CD4-positive, alpha-beta T cell treated with Interleukin-4 for 1 hour (primary cell): ENCODE data around the gene ABCF2.

Experiments used
- DNase-seq, 2 donors: peaks; one replicate each; pipeline ENCODE4 v3.0.0-alpha.2; 2020 to 2022

Gene ABCF2

DNA sequence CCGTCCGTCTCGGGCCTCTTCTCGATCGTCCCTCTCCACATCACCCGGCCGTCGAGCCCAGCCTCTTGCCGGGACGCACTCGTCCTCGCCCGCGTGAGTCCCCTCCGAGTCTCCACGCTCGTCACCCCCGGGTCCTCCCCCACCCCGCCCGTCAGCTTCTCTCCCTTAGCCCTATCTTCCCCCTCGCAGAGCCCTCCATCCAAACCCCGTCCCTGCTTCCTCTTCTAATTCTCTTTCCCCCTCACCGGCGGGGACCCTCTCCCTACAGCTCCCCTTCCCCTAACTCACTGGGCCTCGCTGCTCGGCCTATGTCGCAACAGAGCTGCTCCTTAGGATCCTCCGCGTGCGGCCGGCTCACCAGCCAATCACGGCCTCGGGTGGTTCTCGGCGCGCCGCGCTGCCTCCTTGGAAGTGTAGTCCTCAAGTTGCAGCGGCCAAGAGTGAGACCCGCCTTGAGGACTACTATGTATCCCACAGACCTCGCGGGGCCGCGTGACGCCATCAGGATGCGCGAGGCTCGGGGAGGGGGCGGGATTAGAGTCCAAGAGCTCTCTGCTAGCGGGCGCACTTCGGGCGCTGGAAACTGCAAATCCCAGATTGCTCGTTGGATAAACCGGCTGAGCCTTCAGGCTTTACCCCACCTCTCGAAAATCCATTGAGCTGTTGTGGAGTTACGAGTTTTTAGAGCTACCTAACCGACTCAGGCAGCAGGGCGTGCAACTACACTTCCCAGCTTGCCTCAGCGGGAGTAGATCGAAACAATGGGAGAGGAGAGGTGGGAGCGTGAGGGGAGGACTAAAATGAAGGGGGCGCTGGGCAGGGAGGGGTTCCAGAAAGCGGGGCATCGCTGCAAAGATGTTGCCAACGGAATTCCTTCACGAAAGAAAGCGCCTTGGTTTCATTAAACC, at the start of gene ABCF2:
TSS of gene ABCF2 (minus strand) at position 331 of the 908 bp plus-strand sequence. CDS start 747 bp downstream, outside the sequence.
- peak; percentile 96 to 97 for DNase-seq

GRCh38 chr7:151275813-151276577, 49.0 kb upstream of the ABCF2 start:
- peak in 1 of 2 donors; percentile 10 for DNase-seq

GRCh38 chr7:151274936-151275812, 48.2 kb upstream of the ABCF2 start:
- no peak for DNase-seq

DNA sequence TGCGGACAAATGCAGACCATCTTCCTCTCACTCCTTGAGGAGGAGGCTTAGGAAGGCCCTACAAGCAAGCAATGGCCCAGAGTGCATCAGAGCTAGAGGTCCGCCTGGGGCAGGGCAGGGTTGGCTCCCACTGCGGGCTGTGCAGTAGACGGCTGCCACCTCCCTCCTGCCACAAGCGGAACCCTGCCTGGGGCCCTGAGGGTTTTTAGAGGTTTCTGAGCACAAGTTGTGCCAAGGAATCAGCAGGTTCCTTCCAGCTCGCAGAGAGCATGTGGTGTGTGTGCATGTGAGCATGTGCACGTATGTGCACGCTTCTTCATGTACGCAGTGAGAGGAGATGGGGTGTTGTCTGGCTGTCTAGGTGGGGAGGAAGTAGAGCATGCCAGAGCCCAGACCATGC, 47.4 kb upstream of the ABCF2 start:
- no peak for DNase-seq

DNA sequence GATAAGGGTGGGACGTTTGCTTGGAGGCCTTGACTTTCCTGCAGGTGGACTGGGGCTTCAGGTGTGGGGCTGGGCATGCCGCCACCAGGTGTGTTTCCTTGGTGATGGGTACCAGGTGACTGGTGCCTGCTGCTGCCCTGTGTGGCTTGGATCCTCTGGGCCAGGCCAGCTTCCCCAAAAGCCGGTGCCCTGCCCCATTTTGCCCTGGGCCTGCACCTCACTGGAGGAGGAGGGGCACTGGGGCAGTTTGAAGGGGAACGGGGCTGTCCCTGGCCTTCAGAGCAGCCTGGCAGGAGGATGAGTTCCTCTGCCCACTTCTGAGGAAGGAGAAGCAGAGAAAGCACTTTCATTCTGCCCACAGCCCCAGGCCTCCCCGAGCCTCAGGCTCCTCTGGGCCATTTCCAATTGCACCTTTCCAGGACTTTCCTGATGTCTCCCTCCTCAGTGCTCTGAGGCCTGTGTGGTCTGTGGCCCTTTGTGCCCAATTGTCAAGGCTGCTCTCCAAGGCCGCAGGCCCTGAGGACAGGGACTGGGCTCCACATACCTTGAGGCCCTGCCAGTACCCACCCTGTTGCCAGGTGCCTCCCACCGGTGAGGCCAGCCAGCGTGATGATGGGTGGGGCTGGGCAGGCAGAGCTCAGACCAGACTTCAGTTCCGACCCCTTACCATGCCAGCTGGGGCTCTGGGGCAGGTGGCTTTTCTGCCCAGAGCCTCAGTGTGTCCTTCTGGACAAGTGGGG, 46.8 kb upstream of the ABCF2 start:
- peak in 1 of 2 donors; percentile 50 for DNase-seq

DNA sequence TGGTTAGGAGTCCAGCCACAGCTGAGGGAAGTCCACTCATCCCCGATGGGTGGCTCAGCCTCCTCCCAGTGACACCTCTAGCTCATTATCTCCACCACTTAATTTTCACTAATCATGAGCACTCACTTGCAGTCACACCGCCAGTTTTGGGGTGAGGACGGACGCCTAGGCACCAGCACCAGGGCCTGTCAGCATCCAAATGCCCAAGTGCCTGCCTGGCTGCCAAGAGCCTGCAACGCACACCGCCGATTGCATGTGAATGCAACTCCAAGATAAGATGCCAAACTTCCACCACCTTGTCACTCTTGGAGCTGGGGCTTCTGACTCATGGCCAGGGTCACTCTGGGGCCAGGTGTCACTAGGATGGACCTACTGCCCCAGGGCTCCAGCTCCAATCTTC, 45.9 kb upstream of the ABCF2 start:
- DNase-seq: no peak

DNA sequence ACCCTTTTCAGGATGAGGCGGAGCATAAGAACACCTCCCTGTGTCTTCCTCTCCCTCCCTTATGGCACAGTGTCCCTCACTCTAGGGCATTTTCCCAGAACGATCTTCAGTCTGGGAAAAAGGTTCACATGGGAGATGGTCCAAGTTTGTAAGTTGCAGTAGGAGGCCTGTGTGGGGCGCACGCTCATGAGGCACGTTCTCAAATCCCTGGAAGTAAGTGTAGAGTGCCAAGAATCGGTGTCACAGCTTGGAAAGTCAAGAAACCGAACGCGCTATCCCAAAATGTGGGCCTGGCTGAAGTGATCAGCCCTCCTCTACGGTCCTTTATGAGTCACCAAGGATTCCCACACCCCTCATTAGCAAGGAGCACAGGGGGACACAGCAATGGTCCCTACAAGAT, 45.4 kb upstream of the ABCF2 start:
- DNase-seq: no peak

DNA sequence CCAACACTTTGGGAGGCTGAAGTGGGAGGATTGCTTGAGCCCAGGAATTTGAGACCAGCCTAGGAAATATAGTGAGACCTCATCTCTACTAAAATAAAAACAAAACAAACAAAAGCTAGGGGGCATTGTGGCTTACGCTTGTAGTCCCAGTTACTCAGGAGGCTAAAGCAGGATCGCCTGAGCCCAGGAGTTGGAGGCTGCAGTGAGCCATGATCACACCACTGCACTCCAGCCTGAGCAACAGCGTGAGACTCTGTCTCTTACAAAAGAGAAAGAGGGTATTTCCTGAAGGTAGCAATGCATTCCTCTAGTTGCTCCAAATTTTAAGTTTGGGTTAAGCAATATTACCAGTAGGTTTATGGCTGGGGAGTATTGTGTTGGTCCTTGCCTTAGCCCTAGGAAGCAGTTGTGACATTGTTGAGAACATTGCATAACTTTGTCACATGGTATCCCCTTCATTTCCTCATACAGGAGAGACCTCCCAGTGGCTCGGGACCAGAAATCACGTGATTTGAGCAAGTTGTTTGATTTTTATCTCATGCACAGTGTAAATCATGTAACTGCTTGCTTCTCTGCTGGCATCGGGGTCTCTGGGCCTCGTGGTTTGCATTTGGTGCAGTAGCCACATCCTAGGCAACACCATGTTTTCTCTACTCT, 44.8 kb upstream of the ABCF2 start:
- peak; percentile 36 to 48 for DNase-seq

DNA sequence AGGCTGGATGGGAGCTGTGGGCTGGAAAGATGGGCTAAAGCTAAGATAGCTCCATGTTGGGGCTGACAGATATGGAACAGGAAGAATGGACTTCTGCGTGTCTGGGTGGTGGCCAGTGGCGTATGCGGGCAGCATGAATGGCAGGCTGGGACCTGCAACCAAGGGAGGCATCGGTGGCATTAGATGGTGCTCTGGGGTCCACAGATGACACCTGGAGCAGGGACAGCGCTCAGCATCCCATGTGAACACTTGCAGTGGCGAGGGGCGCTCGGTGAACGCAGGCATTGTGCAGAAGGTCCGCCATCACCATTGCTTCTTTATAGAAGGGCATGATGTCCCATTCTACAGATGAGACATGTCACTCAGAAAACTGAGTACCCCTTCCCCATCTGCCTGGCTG, 42.5 kb upstream of the ABCF2 start:
- DNase-seq: no peak

DNA sequence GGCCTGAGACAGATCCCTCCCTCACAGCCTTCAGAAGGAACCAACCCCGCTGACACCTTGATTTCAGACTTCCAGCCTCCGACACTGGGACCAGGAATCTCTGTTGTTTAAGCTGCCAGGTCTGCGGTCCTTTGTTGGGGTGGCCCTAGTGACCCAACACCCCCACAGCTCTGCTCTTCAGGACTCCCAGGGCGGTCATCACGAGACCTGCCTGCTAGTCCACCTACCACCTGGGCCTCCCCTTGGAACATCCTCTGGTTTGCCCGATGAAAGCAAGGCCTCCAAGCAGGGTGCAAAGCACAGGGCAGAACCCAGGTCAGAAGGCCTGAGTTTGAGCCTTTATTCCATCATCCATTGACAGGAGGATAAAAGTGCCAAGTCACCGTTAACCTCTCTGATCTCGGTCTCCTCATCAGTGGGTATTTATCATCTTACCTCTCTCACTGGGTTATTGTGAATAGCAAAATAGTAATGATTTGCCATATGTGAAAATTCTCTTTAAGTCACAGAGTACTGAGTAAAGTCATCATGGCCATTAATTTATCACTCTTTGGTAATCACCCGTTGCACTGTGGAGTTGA, 38.4 kb upstream of the ABCF2 start:
- DNase-seq: no peak

- DNase-seq: no peak
These were observed 37.6 kb upstream of the ABCF2 start for GRCh38 chr7:151264615-151265014.

- no peak for DNase-seq
These were observed 34.5 kb upstream of the ABCF2 start for GRCh38 chr7:151261529-151261928.

- DNase-seq: no peak
These were observed 33.9 kb upstream of the ABCF2 start for GRCh38 chr7:151260883-151261282.

DNA sequence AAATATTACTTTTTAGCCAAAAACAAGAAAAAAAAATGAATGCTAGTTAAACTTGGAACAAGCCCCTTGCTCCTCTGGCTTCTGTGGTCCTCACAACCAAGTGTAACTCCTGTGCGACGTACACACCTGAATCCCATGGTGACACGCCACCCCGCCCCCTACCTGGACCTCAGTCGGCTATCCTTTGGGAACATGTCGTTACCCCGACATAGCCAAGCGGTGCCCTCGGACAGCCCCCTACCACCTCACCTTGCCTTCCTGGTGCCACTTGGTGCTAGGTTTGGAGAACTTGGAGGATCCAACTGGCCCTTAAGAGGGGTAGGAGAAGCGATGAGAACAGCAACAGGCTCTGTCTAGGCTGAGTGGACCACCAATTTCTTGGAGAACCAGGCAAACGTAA, 33.5 kb upstream of the ABCF2 start:
- DNase-seq: no peak

GRCh38 chr7:151257990-151258389, 31.0 kb upstream of the ABCF2 start:
- no peak for DNase-seq

DNA sequence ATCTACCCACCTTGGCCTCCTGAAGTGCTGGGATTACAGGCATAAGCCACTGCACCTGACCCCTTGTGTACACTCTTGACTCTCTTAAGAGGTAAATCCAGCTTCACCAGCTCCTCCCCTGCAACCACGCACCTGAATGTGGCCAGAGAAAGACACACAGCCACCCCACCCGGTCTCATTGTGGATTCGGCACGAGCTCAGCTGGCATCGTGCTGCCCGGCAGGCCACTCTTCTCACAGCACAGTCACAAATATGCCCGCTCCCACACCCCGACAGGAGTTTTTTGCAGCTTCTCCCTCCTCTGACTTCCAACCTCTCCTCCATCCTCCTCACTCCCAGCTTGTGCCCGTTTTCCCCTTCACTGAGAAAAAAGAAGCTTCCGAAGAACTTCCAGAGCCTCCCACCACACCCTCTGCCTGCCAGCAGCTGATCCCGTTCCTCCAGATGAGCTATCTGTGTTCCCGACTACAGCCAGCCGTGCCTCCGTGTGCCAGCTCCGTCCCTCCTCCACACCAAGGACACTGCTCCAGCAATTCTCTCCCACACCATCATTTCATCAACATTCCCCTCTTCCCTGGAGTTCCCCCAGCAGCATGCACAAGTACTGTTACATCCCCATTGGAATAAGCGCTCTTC, 29.5 kb upstream of the ABCF2 start:
- DNase-seq: no peak

GRCh38 chr7:151255390-151255789, 28.4 kb upstream of the ABCF2 start:
- DNase-seq: no peak

- DNase-seq: no peak
These were observed 27.8 kb upstream of the ABCF2 start for GRCh38 chr7:151254851-151255250.

DNA sequence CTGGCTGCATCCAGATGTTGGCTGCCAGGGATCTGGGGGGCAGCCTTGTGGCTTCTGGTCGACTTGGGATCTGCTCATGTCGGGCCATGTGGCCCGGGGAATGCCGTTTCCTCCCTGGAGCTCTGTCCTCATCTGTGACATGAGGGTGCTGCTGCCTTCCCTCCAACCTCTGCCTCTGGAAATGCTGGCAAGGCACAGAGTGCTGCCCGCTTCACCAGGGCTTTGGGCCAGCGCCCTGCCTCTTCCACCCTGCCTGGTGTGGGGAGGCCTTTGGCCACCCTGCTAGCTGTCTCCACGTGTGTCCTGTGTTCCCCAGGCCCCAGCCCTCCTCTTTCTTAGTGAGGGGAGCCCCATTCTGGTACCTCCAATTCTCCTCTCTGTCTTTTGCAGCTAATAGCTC, 27.3 kb upstream of the ABCF2 start:
- DNase-seq: no peak

- no peak for DNase-seq
These were observed 26.1 kb upstream of the ABCF2 start for GRCh38 chr7:151252961-151253711.
